ENCODE measurements around the gene GMIP.

Gene GMIP

DNA sequence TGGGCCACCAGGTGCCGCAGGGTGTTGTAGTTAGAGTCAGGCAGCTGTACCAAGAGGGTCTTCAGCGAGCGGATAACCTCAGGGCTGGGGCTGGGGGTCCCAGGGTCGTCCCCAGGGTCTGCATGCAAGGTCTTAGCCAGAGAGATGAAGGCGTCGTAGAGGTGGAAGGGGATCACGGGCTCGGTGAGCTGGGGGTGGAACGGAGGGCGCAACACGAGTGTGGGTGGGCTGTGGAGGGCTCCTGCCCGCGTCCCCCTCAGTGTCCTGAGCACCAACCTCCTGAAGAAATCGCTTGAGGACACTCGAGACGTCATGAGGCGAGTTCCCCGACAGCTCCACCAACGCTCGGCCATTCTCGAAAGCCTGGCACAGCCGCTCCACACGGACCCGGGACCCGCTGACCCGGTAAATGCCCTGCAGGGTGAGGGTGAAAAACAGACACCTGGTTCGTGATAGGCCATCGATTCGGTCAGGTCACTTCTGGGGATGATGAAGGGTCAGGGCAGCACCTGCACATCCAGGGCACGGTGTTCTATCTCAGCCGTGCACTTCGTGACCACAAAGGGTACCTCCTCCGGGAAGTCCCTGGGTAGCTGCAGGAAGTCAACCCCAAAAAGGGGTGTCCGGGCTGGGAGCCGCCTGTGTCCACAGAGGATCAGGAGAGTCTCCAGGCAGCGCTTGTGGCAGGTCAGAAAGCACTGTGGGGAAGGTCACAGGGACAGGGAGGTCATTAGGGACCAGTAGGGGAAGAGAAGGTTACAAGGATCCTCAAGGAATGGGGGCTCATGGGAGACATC lies 8.7 kb downstream of the GMIP start:
- Histone ChIP-seq H3K14ac (ENCODE audit: low read length in 2 of 2) (no peak overlapping the region), H2BK12ac (ENCODE audit: low read length in 2 of 2) (no peak overlapping the region), H4K91ac (ENCODE audit: low read length) (no peak overlapping the region), H3K27me3 (ENCODE audit: control insufficient read depth in 1 of 2, insufficient read depth in 1 of 2, low read length in 2 of 2) (no peaks in the 10 kb centered on the region), H2AFZ (ENCODE audit: low read depth, low read length) (no peak overlapping the region), H3K4me1 (ENCODE audit: control insufficient read depth, insufficient read depth, low read depth, low read length) (peaks cover 3% of the 10 kb centered on the region), H3K4ac (ENCODE audit: low read depth in 1 of 2, low read length in 2 of 2) (no peak overlapping the region), H3K4me3 (ENCODE audit: insufficient read depth in 1 of 2, low read depth in 1 of 2, low read length in 2 of 2) (no peak overlapping the region), H3K27ac (ENCODE audit: low read length, poor library complexity, severe bottlenecking) (no peak overlapping the region), H2BK5ac (ENCODE audit: low read depth, low read length, poor library complexity, severe bottlenecking) (no peak overlapping the region), H2AK5ac (ENCODE audit: low read length, severe bottlenecking) (no peak overlapping the region), H3K36me3 (ENCODE audit: control insufficient read depth in 1 of 2, insufficient read depth in 2 of 2, low read depth in 1 of 2, low read length in 2 of 2) (peaks cover 49 to 79% of the 10 kb centered on the region in 2 experiments), H3K9me3 (ENCODE audit: control insufficient read depth, low read length) (no peaks in the 10 kb centered on the region), H4K8ac (ENCODE audit: low read length) (no peak overlapping the region), H3K4me2 (ENCODE audit: low read length, poor library complexity, severe bottlenecking) (no peak overlapping the region), H3K18ac (ENCODE audit: low read depth in 1 of 2, low read length in 2 of 2) (no peak overlapping the region), H2BK15ac (ENCODE audit: low read depth, poor library complexity, severe bottlenecking) (no peak overlapping the region), H3K23ac (ENCODE audit: low read length in 2 of 2) (no peak overlapping the region), H2BK120ac (ENCODE audit: low read depth, low read length) (no peak overlapping the region), H3K9ac (ENCODE audit: low read length) (no peak overlapping the region), H3K79me1 (replicated peaks; ENCODE audit: low read length, poor library complexity, severe bottlenecking) (no peaks in the 10 kb centered on the region)
- WGBS = 96% methylated on average over 36 of the region's 36 CpGs
- no peak for DNase-seq

DNA sequence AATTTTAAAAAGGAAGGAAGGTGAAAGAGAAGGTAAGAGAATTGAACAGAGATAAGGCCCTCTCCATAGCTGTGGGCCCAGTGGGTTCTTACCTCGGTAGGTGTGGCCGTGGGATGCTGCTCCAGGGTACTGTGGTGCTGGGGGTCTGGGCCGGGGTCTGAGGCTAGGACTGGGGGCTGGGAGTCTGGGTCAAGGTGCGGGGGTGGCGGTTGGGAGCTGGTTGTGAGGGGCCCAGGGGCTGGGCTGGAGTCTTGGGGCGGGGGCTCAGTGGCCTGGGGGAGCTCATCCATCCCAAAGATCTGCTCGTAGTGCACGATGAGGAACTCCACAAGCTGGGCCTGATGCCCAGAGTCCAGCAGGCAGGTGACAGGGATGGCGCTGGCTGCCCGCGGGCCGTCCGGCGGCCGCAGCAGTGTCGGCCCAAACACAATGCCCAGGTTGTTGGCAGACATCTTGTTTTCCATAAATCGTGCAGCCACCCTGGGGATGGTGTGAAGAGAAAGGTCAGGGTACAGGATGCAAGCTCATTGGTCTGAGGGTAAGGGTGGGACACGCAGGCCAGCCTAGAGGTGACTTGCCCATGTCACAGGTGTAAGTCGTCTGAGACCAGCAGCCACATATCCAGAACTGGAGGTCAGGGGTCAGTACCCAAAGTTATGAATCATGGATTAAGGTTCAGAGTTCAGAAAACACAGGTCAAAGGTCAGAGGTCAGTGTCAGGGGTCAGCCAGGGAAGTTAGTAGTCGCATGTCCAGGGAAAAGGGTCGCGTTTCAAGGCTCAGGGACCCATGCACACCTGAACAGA lies 9.5 kb downstream of the GMIP start:
- no peaks in the 10 kb centered on the region for H3K9me3 ChIP-seq (ENCODE audit: control insufficient read depth, low read length)
- no peaks in the 10 kb centered on the region for H3K79me1 ChIP-seq (replicated peaks; ENCODE audit: low read length, poor library complexity, severe bottlenecking)
- H3K36me3 ChIP-seq (ENCODE audit: control insufficient read depth in 1 of 2, insufficient read depth in 2 of 2, low read depth in 1 of 2, low read length in 2 of 2) = peaks cover 48 to 77% of the 10 kb centered on the region in 2 experiments
- H3K23ac ChIP-seq (ENCODE audit: low read length in 2 of 2) = no peak overlapping the region
- H3K27me3 ChIP-seq (ENCODE audit: control insufficient read depth in 1 of 2, insufficient read depth in 1 of 2, low read length in 2 of 2) = no peaks in the 10 kb centered on the region
- no peak overlapping the region for H2BK5ac ChIP-seq (ENCODE audit: low read depth, low read length, poor library complexity, severe bottlenecking)
- no peak overlapping the region for H3K27ac ChIP-seq (ENCODE audit: low read length, poor library complexity, severe bottlenecking)
- no peak overlapping the region for H3K4me2 ChIP-seq (ENCODE audit: low read length, poor library complexity, severe bottlenecking)
- H3K4me3 ChIP-seq (ENCODE audit: insufficient read depth in 1 of 2, low read depth in 1 of 2, low read length in 2 of 2) = no peak overlapping the region
- H2AK5ac ChIP-seq (ENCODE audit: low read length, severe bottlenecking) = no peak overlapping the region
- no peak overlapping the region for H2BK15ac ChIP-seq (ENCODE audit: low read depth, poor library complexity, severe bottlenecking)
- no peak overlapping the region for H2BK12ac ChIP-seq (ENCODE audit: low read length in 2 of 2)
- no peak overlapping the region for H4K91ac ChIP-seq (ENCODE audit: low read length)
- no peak for DNase-seq
- H3K18ac ChIP-seq (ENCODE audit: low read depth in 1 of 2, low read length in 2 of 2) = no peak overlapping the region
- no peak overlapping the region for H3K9ac ChIP-seq (ENCODE audit: low read length)
- 97% methylated on average over 22 of the region's 22 CpGs for WGBS
- no peak overlapping the region for H3K4ac ChIP-seq (ENCODE audit: low read depth in 1 of 2, low read length in 2 of 2)
- no peak overlapping the region for H3K14ac ChIP-seq (ENCODE audit: low read length in 2 of 2)
- no peak overlapping the region for H2BK120ac ChIP-seq (ENCODE audit: low read depth, low read length)
- H3K4me1 ChIP-seq (ENCODE audit: control insufficient read depth, insufficient read depth, low read depth, low read length) = peaks cover 3% of the 10 kb centered on the region
- no peak overlapping the region for H4K8ac ChIP-seq (ENCODE audit: low read length)
- no peak overlapping the region for H2AFZ ChIP-seq (ENCODE audit: low read depth, low read length)

DNA sequence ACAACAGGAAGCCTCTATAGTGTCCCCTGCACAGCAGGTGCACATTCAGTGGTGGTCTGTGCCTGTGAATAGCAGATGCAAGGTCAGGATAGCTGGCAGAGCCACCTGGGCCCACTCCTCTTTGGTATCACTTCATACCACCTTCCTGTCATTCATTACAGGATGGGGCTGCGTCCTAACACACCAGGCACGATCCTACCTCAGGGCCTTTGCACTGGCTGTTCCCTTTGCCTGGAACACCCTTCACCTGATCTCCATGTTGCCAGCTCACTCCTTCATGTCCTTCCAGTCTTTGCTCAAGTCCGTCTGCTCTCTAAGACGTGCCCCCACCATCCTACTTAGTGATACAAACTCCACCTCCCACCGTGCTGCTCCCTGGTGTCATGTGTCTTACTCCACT lies 10.8 kb downstream of the GMIP start:
- H3K36me3 ChIP-seq (ENCODE audit: control insufficient read depth in 1 of 2, insufficient read depth in 2 of 2, low read depth in 1 of 2, low read length in 2 of 2) = peaks cover 48 to 69% of the 10 kb centered on the region in 2 experiments
- 91% methylated on average over 5 of the region's 5 CpGs for WGBS
- H3K9ac ChIP-seq (ENCODE audit: low read length) = no peak overlapping the region
- no peak overlapping the region for H3K14ac ChIP-seq (ENCODE audit: low read length in 2 of 2)
- H2AK5ac ChIP-seq (ENCODE audit: low read length, severe bottlenecking) = no peak overlapping the region
- H3K4me3 ChIP-seq (ENCODE audit: insufficient read depth in 1 of 2, low read depth in 1 of 2, low read length in 2 of 2) = no peak overlapping the region
- no peak for DNase-seq
- H3K27ac ChIP-seq (ENCODE audit: low read length, poor library complexity, severe bottlenecking) = no peak overlapping the region
- H3K9me3 ChIP-seq (ENCODE audit: control insufficient read depth, low read length) = no peaks in the 10 kb centered on the region
- no peak overlapping the region for H4K91ac ChIP-seq (ENCODE audit: low read length)
- H3K4ac ChIP-seq (ENCODE audit: low read depth in 1 of 2, low read length in 2 of 2) = no peak overlapping the region
- no peak overlapping the region for H2AFZ ChIP-seq (ENCODE audit: low read depth, low read length)
- H3K4me2 ChIP-seq (ENCODE audit: low read length, poor library complexity, severe bottlenecking) = no peak overlapping the region
- peaks cover 11% of the 10 kb centered on the region for H3K4me1 ChIP-seq (ENCODE audit: control insufficient read depth, insufficient read depth, low read depth, low read length)
- no peak overlapping the region for H3K18ac ChIP-seq (ENCODE audit: low read depth in 1 of 2, low read length in 2 of 2)
- H3K79me1 ChIP-seq (replicated peaks; ENCODE audit: low read length, poor library complexity, severe bottlenecking) = no peaks in the 10 kb centered on the region
- H3K27me3 ChIP-seq (ENCODE audit: control insufficient read depth in 1 of 2, insufficient read depth in 1 of 2, low read length in 2 of 2) = no peaks in the 10 kb centered on the region
- H4K8ac ChIP-seq (ENCODE audit: low read length) = no peak overlapping the region
- H2BK120ac ChIP-seq (ENCODE audit: low read depth, low read length) = no peak overlapping the region
- H3K23ac ChIP-seq (ENCODE audit: low read length in 2 of 2) = no peak overlapping the region
- no peak overlapping the region for H2BK5ac ChIP-seq (ENCODE audit: low read depth, low read length, poor library complexity, severe bottlenecking)
- H2BK15ac ChIP-seq (ENCODE audit: low read depth, poor library complexity, severe bottlenecking) = no peak overlapping the region
- H2BK12ac ChIP-seq (ENCODE audit: low read length in 2 of 2) = no peak overlapping the region

DNA sequence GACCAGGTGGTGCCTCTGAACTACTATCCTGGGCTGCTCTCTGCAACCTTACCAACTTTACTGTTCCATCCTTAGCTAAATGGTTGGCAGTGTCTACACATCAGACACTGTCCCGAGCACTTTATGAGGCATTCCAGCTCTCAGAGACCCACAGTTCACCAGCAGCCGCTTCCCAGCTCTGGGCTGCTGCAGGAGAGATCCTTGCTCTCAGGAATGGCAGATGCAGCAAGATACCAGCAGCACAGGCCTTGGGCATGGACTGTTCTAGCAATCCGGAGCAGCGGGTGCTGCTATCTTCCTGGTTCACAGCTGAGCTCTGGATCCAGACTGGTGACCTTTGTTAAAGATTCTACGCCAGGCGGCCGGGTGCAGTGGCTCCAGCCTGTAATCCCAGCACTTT lies 12.1 kb downstream of the GMIP start:
- no peak overlapping the region for H3K9ac ChIP-seq (ENCODE audit: low read length)
- H2BK120ac ChIP-seq (ENCODE audit: low read depth, low read length) = no peak overlapping the region
- no peak overlapping the region for H4K91ac ChIP-seq (ENCODE audit: low read length)
- H3K4ac ChIP-seq (ENCODE audit: low read depth in 1 of 2, low read length in 2 of 2) = no peak overlapping the region
- DNase-seq = no peak
- H2BK5ac ChIP-seq (ENCODE audit: low read depth, low read length, poor library complexity, severe bottlenecking) = no peak overlapping the region
- no peaks in the 10 kb centered on the region for H3K9me3 ChIP-seq (ENCODE audit: control insufficient read depth, low read length)
- H3K79me1 ChIP-seq (replicated peaks; ENCODE audit: low read length, poor library complexity, severe bottlenecking) = no peaks in the 10 kb centered on the region
- no peak overlapping the region for H2BK12ac ChIP-seq (ENCODE audit: low read length in 2 of 2)
- no peak overlapping the region for H3K18ac ChIP-seq (ENCODE audit: low read depth in 1 of 2, low read length in 2 of 2)
- H4K8ac ChIP-seq (ENCODE audit: low read length) = no peak overlapping the region
- no peak overlapping the region for H3K23ac ChIP-seq (ENCODE audit: low read length in 2 of 2)
- H3K36me3 ChIP-seq (ENCODE audit: control insufficient read depth in 1 of 2, insufficient read depth in 2 of 2, low read depth in 1 of 2, low read length in 2 of 2) = peaks cover 41 to 63% of the 10 kb centered on the region in 2 experiments
- no peak overlapping the region for H3K27ac ChIP-seq (ENCODE audit: low read length, poor library complexity, severe bottlenecking)
- peaks cover 0 to 6% of the 10 kb centered on the region in 2 experiments for H3K27me3 ChIP-seq (ENCODE audit: control insufficient read depth in 1 of 2, insufficient read depth in 1 of 2, low read length in 2 of 2)
- H2AFZ ChIP-seq (ENCODE audit: low read depth, low read length) = no peak overlapping the region
- H2BK15ac ChIP-seq (ENCODE audit: low read depth, poor library complexity, severe bottlenecking) = no peak overlapping the region
- WGBS = 93% methylated on average over 5 of the region's 7 CpGs
- H3K4me3 ChIP-seq (ENCODE audit: insufficient read depth in 1 of 2, low read depth in 1 of 2, low read length in 2 of 2) = no peak overlapping the region
- no peak overlapping the region for H2AK5ac ChIP-seq (ENCODE audit: low read length, severe bottlenecking)
- H3K4me2 ChIP-seq (ENCODE audit: low read length, poor library complexity, severe bottlenecking) = no peak overlapping the region
- no peak overlapping the region for H3K14ac ChIP-seq (ENCODE audit: low read length in 2 of 2)
- peaks cover 20% of the 10 kb centered on the region for H3K4me1 ChIP-seq (ENCODE audit: control insufficient read depth, insufficient read depth, low read depth, low read length)
